Trophoblast cell (in vitro differentiated cells and primary cell): Measurements from ENCODE around the gene PRKCB.
A peak's percentile ranks its signal among the peaks of the same experiment; 100 is the strongest.

Experiments
- DNase-seq, 2 donors: peaks; one replicate each; pipeline ENCODE4 v3.0.0-alpha.2; 2016
- H2AFZ ChIP-seq: 2 replicates; pipeline ENCODE4 v1.6.1; 2013; ENCODE audit warnings: low read length, moderate library complexity, mild to moderate bottlenecking; ENCODE audit not compliant: insufficient read depth, poor library complexity
- H2AK5ac ChIP-seq: 2 replicates; pipeline ENCODE4 v1.6.1; 2013; ENCODE audit warnings: mild to moderate bottlenecking, low read length
- H2BK120ac ChIP-seq: 2 replicates; pipeline ENCODE4 v1.6.1; 2013; ENCODE audit warnings: low read length, mild to moderate bottlenecking, moderate library complexity; ENCODE audit not compliant: insufficient read depth, poor library complexity
- H2BK12ac ChIP-seq: 2 replicates; pipeline ENCODE4 v1.6.1; 2013; ENCODE audit warnings: mild to moderate bottlenecking, low read length, moderate library complexity
- H2BK5ac ChIP-seq: 2 replicates; pipeline ENCODE4 v1.6.1; 2013; ENCODE audit warnings: low read length, low read depth, moderate library complexity, mild to moderate bottlenecking; ENCODE audit not compliant: poor library complexity
- H3K14ac ChIP-seq: 2 replicates; pipeline ENCODE4 v1.6.1; 2013; ENCODE audit warnings: mild to moderate bottlenecking, low read length
- H3K18ac ChIP-seq: 2 replicates; pipeline ENCODE4 v1.6.1; 2013; ENCODE audit warnings: mild to moderate bottlenecking, low read length
- H3K23ac ChIP-seq: 2 replicates; pipeline ENCODE4 v1.6.1; 2013; ENCODE audit warnings: low read length
- H3K27ac ChIP-seq: 2 replicates; pipeline ENCODE4 v1.5.1; 2013; ENCODE audit warnings: low read depth, mild to moderate bottlenecking, inconsistent platforms, low read length, moderate library complexity
- H3K27me3 ChIP-seq: 2 replicates; pipeline ENCODE4 v1.6.1; 2013; ENCODE audit warnings: inconsistent platforms, mild to moderate bottlenecking, low read length, moderate library complexity; ENCODE audit not compliant: insufficient read depth
- H3K36me3 ChIP-seq, 2 experiments: 1 replicate in 1 of 2; 2 replicates in 1 of 2; pipeline ENCODE4 v1.6.1; 2013; ENCODE audit warnings: low read length in 2 of 2, mild to moderate bottlenecking in 2 of 2, moderate library complexity in 1 of 2; ENCODE audit not compliant: insufficient read depth in 2 of 2, control insufficient read depth in 1 of 2
- H3K4ac ChIP-seq: 2 replicates; pipeline ENCODE4 v1.6.1; 2013; ENCODE audit warnings: low read depth, mild to moderate bottlenecking, low read length, moderate library complexity
- H3K4me1 ChIP-seq, 2 experiments: 1 replicate in 1 of 2; 2 replicates in 1 of 2; pipeline ENCODE4 v1.6.1; 2013; ENCODE audit warnings: low read length in 2 of 2, mild to moderate bottlenecking in 2 of 2, moderate library complexity in 1 of 2; ENCODE audit not compliant: insufficient read depth in 2 of 2, control insufficient read depth in 1 of 2
- H3K4me2 ChIP-seq: 2 replicates; pipeline ENCODE4 v1.6.1; 2013; ENCODE audit warnings: inconsistent platforms, mild to moderate bottlenecking, low read length, moderate library complexity
- H3K4me3 ChIP-seq: 2 replicates; pipeline ENCODE4 v1.5.1; 2013; ENCODE audit warnings: mild to moderate bottlenecking, low read depth, low read length, inconsistent platforms
- H3K79me1 ChIP-seq: one replicate; pipeline ENCODE4 v1.6.1; 2013; ENCODE audit warnings: low read length
- H3K79me2 ChIP-seq: 2 replicates; pipeline ENCODE4 v1.6.1; 2013; ENCODE audit warnings: low read length, mild to moderate bottlenecking; ENCODE audit not compliant: control insufficient read depth, insufficient read depth, poor library complexity
- H3K9ac ChIP-seq: 2 replicates; pipeline ENCODE4 v1.6.1; 2013; ENCODE audit warnings: mild to moderate bottlenecking, low read length
- H3K9me3 ChIP-seq: 2 replicates; pipeline ENCODE4 v1.6.1; 2013; ENCODE audit warnings: low read depth, mild to moderate bottlenecking, control low read depth, inconsistent platforms, low read length; ENCODE audit not compliant: insufficient read depth
- H4K12ac ChIP-seq: 2 replicates; pipeline ENCODE4 v1.6.1; 2013; ENCODE audit warnings: low read depth, mild to moderate bottlenecking, low read length, moderate library complexity
- H4K8ac ChIP-seq: 2 replicates; pipeline ENCODE4 v1.6.1; 2013; ENCODE audit warnings: low read depth, mild to moderate bottlenecking, low read length, moderate library complexity
- H4K91ac ChIP-seq: one replicate; pipeline ENCODE4 v1.6.1; 2013; ENCODE audit warnings: low read depth, mild to moderate bottlenecking, low read length, moderate library complexity
- WGBS: extraction: QIAGEN DNeasy Blood & Tissue Kit; methylation state at CpG from one replicate; pipeline ENCODE4 v1.1.7; 2013; ENCODE audit warnings: missing lambda C conversion rate; ENCODE audit not compliant: insufficient read length, insufficient coverage; ENCODE audit errors: extremely low coverage; 5-methylcytosine and 5-hydroxymethylcytosine counted together

The PRKCB gene

GRCh38 chr16:24130494-24131085 lies 294.8 kb downstream of the PRKCB start:
- Histone ChIP-seq H3K4me1 (peaks cover 0 to 2% of the 10 kb centered on the region in 2 experiments), H3K14ac (no peak overlapping the region), H2BK12ac (no peak overlapping the region), H3K4ac (no peak overlapping the region), H3K79me2 (no peaks in the 10 kb centered on the region), H3K18ac (no peak overlapping the region), H2BK120ac (no peak overlapping the region), H2AFZ (no peak overlapping the region), H3K4me2 (no peak overlapping the region), H3K9me3 (no peaks in the 10 kb centered on the region), H3K23ac (no peak overlapping the region), H3K79me1 (no peaks in the 10 kb centered on the region), H4K91ac (no peak overlapping the region), H4K12ac (no peak overlapping the region), H2AK5ac (no peak overlapping the region), H3K27me3 (no peaks in the 10 kb centered on the region), H3K36me3 (no peaks in the 10 kb centered on the region), H3K27ac (no peak overlapping the region), H2BK5ac (no peak overlapping the region), H4K8ac (no peak overlapping the region), H3K9ac (no peak overlapping the region), H3K4me3 (no peak overlapping the region)
- no CpG with 5 or more reads among the region's 10 CpGs for WGBS
- DNase-seq = peak; percentile 40 to 64

GRCh38 chr16:24131294-24131693 lies 295.5 kb downstream of the PRKCB start:
- no CpG with 5 or more reads among the region's 2 CpGs for WGBS
- H3K9ac ChIP-seq = no peak overlapping the region

GRCh38 chr16:24132048-24132796 lies 296.4 kb downstream of the PRKCB start:
- no peaks in the 10 kb centered on the region for H3K9me3 ChIP-seq
- WGBS = no CpG with 5 or more reads among the region's 2 CpGs

More at GRCh38 chr16:24131294-24131693, 295.5 kb downstream of the PRKCB start:
- H3K4ac ChIP-seq = no peak overlapping the region
- H2BK12ac ChIP-seq = no peak overlapping the region
- no peak overlapping the region for H2BK5ac ChIP-seq
- no peak overlapping the region for H4K8ac ChIP-seq
- no peaks in the 10 kb centered on the region for H3K79me1 ChIP-seq
- H3K18ac ChIP-seq = no peak overlapping the region
- no peaks in the 10 kb centered on the region for H3K79me2 ChIP-seq
- no peak overlapping the region for H2AFZ ChIP-seq
- H3K4me2 ChIP-seq = no peak overlapping the region
- H3K27me3 ChIP-seq = no peaks in the 10 kb centered on the region
- H2AK5ac ChIP-seq = no peak overlapping the region
- H3K23ac ChIP-seq = no peak overlapping the region
- H3K4me3 ChIP-seq = no peak overlapping the region
- peaks cover 0 to 2% of the 10 kb centered on the region in 2 experiments for H3K4me1 ChIP-seq
- H3K27ac ChIP-seq = no peak overlapping the region
- H4K91ac ChIP-seq = no peak overlapping the region
- no peaks in the 10 kb centered on the region for H3K36me3 ChIP-seq
- DNase-seq = peak in 1 of 2 donors; percentile 14
- H3K9me3 ChIP-seq = no peaks in the 10 kb centered on the region
- no peak overlapping the region for H3K14ac ChIP-seq
- H2BK120ac ChIP-seq = no peak overlapping the region
- no peak overlapping the region for H4K12ac ChIP-seq

GRCh38 chr16:24132797-24133155 lies 297.0 kb downstream of the PRKCB start:
- no peaks in the 10 kb centered on the region for H3K79me2 ChIP-seq
- H2BK12ac ChIP-seq = no peak overlapping the region
- no peak overlapping the region for H2BK5ac ChIP-seq
- H2AK5ac ChIP-seq = no peak overlapping the region
- no peak overlapping the region for H3K27ac ChIP-seq
- no peak overlapping the region for H3K4me2 ChIP-seq
- H3K18ac ChIP-seq = no peak overlapping the region
- no peaks in the 10 kb centered on the region for H3K79me1 ChIP-seq
- H2BK120ac ChIP-seq = no peak overlapping the region
- WGBS = no CpG with 5 or more reads among the region's 3 CpGs
- H3K4me1 ChIP-seq = peaks cover 0 to 2% of the 10 kb centered on the region in 2 experiments
- H3K4ac ChIP-seq = no peak overlapping the region
- no peak overlapping the region for H4K91ac ChIP-seq
- no peak overlapping the region for H4K8ac ChIP-seq
- H4K12ac ChIP-seq = no peak overlapping the region
- H3K9me3 ChIP-seq = no peaks in the 10 kb centered on the region
- H3K36me3 ChIP-seq = no peaks in the 10 kb centered on the region
- H3K14ac ChIP-seq = no peak overlapping the region
- no peak overlapping the region for H3K4me3 ChIP-seq
- no peaks in the 10 kb centered on the region for H3K27me3 ChIP-seq
- H2AFZ ChIP-seq = no peak overlapping the region
- no peak overlapping the region for H3K9ac ChIP-seq
- peak; percentile 58 to 76 for DNase-seq
- no peak overlapping the region for H3K23ac ChIP-seq

More at GRCh38 chr16:24132048-24132796, 296.4 kb downstream of the PRKCB start:
- Histone ChIP-seq H3K4ac (no peak overlapping the region), H3K23ac (no peak overlapping the region), H3K4me2 (no peak overlapping the region), H3K4me1 (peaks cover 0 to 2% of the 10 kb centered on the region in 2 experiments), H3K27ac (no peak overlapping the region), H3K18ac (no peak overlapping the region), H3K9ac (no peak overlapping the region), H2AFZ (no peak overlapping the region), H4K12ac (no peak overlapping the region), H2BK120ac (no peak overlapping the region), H3K79me2 (no peaks in the 10 kb centered on the region), H3K36me3 (no peaks in the 10 kb centered on the region), H3K27me3 (no peaks in the 10 kb centered on the region), H2BK12ac (no peak overlapping the region), H2AK5ac (no peak overlapping the region), H4K8ac (no peak overlapping the region), H3K14ac (no peak overlapping the region), H3K79me1 (no peaks in the 10 kb centered on the region), H2BK5ac (no peak overlapping the region), H3K4me3 (no peak overlapping the region), H4K91ac (no peak overlapping the region)
- DNase-seq = peak; percentile 81 to 91
